ENCODE data around the gene CORO2A. TPM values are rescaled to one million over a fixed set of nuclear protein-coding genes. Genes with fewer than 3 reads are reported as not detected.
"Not testable (repeated sequence)": the region's sequence is repeated elsewhere in the genome, so short reads cannot be mapped to it uniquely, and the experiment has no call there.

CORO2A gene
- total RNA-seq, 1 donor = 0.36 TPM

DNA sequence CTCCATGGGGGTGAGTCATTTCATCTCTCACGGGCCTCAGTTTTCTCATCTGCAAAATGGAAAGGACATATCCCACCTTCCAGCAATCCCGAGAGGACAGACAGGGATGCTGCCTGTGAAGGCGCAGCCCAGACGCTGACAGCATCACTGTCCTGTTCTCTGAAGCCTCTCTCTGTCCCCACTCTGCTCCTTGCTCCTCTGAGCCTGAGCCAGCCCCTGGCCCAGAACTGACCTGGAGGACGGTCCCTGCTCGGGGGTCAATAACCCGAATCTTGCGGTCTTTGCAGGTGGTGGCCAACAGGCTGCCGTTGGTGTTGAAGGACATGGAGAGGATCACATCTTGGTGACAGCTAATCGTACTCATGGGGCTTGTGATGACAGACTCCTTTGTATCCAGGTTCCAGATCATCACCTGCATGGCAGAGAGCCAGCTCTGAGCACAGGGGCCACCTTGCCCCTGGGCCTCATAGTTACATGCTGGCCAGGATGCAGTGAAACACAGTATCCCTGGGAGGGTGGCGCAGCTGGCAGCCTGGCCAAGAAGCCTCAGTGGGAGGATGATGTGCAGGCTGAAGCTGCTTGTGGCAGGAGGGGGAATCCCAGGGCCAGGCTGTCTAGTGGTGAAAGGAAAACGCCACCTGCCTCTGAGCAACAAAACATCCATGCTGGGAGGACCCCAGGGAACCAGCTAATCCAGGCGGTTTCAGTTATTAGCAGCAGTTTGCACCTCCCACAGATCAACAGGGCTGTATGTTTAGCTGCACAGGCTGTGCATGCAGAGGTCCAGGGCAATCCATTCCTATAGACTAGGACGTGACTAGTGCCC lies 59.4 kb downstream of the CORO2A start:
- TF ChIP-seq, protein P1, sequence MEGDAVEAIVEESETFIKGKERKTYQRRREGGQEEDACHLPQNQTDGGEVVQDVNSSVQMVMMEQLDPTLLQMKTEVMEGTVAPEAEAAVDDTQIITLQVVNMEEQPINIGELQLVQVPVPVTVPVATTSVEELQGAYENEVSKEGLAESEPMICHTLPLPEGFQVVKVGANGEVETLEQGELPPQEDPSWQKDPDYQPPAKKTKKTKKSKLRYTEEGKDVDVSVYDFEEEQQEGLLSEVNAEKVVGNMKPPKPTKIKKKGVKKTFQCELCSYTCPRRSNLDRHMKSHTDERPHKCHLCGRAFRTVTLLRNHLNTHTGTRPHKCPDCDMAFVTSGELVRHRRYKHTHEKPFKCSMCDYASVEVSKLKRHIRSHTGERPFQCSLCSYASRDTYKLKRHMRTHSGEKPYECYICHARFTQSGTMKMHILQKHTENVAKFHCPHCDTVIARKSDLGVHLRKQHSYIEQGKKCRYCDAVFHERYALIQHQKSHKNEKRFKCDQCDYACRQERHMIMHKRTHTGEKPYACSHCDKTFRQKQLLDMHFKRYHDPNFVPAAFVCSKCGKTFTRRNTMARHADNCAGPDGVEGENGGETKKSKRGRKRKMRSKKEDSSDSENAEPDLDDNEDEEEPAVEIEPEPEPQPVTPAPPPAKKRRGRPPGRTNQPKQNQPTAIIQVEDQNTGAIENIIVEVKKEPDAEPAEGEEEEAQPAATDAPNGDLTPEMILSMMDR (IDR thresholded peaks at IDR 0.05; ENCODE audit: insufficient read depth, low read length) = no peak
- no peak overlapping the region for H3K4me3 ChIP-seq (ENCODE audit: low read depth, low read length)
- DNase-seq (ENCODE audit: low read depth) = no peak

DNA sequence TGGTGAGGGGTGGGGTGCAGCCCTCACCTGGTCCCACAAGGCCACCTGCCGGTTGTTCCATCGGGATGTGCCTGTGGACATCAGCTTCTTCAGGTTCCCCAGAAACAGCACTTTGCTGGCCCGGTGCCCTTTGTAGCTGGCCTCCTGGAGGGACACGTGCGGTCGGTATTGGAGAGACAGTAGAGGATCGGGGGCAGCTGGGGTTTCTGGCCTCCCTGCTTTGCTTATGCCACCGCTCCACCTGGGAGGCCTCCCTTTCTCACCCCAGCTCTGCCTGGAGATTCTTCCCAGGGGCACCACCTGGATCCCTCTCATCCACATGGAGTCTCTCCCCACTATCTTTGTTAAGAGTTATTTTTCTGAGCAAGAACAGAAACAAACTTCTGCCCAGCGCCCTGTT lies 60.3 kb downstream of the CORO2A start:
- TF ChIP-seq, protein P1 (IDR thresholded peaks at IDR 0.05; ENCODE audit: insufficient read depth, low read length) = no peak
- no peak for DNase-seq (ENCODE audit: low read depth)
- H3K4me3 ChIP-seq (ENCODE audit: low read depth, low read length) = no peak overlapping the region

DNA sequence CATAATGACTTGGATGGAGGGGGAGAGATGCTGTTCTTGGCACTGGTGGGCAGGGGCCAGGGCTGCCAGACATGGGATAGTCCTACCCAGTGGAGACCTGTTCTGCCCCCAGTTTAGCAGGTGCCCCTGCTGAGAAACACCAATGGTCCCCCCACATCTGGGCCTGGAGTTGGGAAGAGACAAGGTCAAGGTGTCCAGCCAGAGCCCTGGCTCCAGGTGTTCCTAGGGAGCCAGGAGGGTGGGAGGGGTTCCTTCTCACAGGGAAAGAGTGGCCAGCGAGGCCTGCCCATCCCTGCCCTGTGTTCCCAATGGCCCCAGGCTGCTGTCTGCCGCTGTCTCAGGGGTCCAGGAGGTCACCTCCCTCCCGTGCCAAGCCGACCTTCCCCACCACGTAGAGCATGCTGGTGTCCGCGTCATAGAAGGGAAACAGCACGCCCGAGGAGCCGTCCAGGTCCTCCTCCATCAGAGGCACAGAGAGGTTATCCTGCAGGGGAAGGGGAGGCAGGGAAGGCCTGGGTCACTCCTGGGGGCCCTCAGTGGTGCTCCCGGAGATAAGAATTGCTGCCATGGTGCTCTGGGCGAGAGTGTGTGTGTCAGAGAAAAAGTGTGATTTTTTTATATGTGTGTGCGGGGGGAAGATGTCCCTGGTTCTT lies 61.7 kb downstream of the CORO2A start:
- TF ChIP-seq, protein P1 (IDR thresholded peaks at IDR 0.05; ENCODE audit: insufficient read depth, low read length) = no peak
- DNase-seq (ENCODE audit: low read depth) = no peak
- no peak overlapping the region for H3K4me3 ChIP-seq (ENCODE audit: low read depth, low read length)

DNA sequence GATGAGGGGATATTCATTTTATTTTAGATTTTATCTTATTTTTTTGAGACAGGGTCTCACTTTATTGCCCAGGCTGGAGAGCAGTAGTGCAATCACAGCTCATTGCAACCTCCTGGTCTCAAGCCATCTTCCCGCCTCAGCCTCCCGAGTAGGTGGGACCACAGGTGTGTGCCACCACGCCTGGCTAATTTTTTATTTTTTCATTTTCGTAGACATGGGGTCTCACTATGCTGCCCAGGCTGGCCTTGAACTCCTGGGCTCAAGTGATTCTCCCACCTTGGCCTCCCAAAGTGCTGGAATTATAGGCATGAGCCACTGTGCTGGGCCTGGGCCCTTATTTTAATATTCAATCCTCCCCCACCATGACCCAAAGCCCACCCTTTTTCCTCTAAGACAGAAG lies 62.4 kb downstream of the CORO2A start:
- not testable (repeated sequence) for H3K4me3 ChIP-seq (ENCODE audit: low read depth, low read length); DNase-seq (ENCODE audit: low read depth)

DNA sequence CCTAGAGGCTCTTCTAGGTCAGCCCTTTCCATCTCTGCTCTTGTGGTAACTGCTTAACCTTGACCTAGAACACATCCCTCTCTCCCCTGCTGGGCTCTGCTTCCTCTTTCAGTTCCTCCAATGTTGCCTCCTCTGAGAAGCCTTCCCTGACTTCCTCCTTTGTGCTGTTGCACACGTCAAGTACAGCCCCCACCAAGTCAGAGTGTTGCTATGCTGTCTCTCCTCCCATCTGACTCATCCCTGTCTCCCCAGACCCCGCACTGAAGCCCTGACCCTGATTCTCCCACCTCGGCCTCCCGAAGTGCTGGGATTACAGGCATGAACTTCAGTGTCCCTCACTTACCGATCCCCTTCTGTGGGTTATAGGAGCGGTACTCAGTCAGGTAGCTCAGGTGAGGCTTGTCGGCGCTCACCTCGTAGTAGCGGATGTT lies 63.0 kb downstream of the CORO2A start:
- DNase-seq (ENCODE audit: low read depth) = no peak
- H3K4me3 ChIP-seq (ENCODE audit: low read depth, low read length) = no peak overlapping the region
- TF ChIP-seq, protein P1 (IDR thresholded peaks at IDR 0.05; ENCODE audit: insufficient read depth, low read length) = no peak

DNA sequence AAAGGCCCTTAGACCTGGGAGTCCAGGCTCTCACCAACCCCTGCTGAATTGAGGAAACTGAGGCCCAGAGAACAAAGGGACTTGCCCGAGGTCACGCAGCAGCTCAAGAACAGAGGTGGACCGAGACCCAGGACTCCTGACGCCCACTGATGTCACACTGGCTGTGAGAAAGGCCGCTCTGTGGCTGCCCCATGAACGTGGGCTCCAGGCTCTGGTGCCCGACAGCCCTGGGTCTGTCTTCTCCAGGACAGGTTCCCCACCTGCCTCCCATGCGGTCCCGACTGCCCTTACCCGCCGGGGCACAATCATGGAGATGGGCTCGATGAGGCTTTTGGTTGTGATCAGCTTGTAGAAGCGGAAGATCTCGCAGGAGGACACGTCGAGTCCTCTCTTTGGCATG lies 64.1 kb downstream of the CORO2A start:
- no peak for DNase-seq (ENCODE audit: low read depth)
- TF ChIP-seq, protein P1 (IDR thresholded peaks at IDR 0.05; ENCODE audit: insufficient read depth, low read length) = no peak

DNA sequence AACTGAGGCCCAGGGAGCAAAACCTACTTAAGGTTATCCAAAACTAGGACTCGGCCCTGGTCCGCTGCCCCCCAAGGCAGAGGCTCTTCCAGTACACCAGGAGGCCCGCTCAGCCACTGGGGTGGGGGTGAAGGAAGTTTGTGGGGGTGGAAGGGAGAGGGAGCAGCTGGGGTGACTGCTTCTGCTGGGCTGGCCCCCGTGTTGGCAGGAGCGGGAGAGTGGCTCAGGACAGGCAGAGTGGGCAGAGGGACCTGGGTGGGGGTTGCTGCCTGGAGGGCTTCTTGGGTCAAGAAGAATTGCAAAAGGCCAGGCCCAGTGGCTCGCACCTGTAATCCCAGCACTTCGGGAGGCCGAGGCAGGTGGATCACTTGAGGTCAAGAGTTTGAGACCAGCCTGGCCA lies 65.2 kb downstream of the CORO2A start:
- DNase-seq (ENCODE audit: low read depth) = no peak
- TF ChIP-seq, protein P1 (IDR thresholded peaks at IDR 0.05; ENCODE audit: insufficient read depth, low read length) = no peak
- H3K4me3 ChIP-seq (ENCODE audit: low read depth, low read length) = no peak overlapping the region

More for the DNA sequence above, 64.1 kb downstream of the CORO2A start:
- H3K4me3 ChIP-seq (ENCODE audit: low read depth, low read length) = no peak overlapping the region

All from fibroblast of the aortic adventitia (primary cell).